HL-60 (cell line): ENCODE measurements around the gene VDR.

Experiments used
- DNase-seq, 2 experiments: peaks; one replicate each; pipeline ENCODE4 v3.0.0-alpha.2; 2010 to 2020; ENCODE audit warnings: low read depth in 1 of 2, low spot score in 1 of 2
- H3K27ac ChIP-seq: fragments of 250-450 bp; sonication (Bioruptor Pico); replicated peaks from 2 replicates; pipeline ENCODE4 v1.5.1; 2020; ENCODE audit warnings: mild to moderate bottlenecking, moderate library complexity
- H3K27me3 ChIP-seq: fragments of 250-450 bp; sonication (Bioruptor Pico); 2 replicates; pipeline ENCODE4 v1.5.1; 2021; ENCODE audit warnings: mild to moderate bottlenecking, moderate library complexity; ENCODE audit not compliant: insufficient read depth, poor library complexity, severe bottlenecking
- H3K4me3 ChIP-seq: replicated peaks from 2 replicates; pipeline ENCODE4 v1.5.1; 2011; ENCODE audit warnings: mild to moderate bottlenecking, control low read depth, low read length; ENCODE audit not compliant: insufficient read depth
- CTCF ChIP-seq: IDR thresholded peaks from one replicate; pipeline ENCODE4 v1.5.1; 2011; ENCODE audit warnings: low read length, control low read depth, inconsistent platforms; ENCODE audit not compliant: insufficient read depth
- GABPA ChIP-seq: IDR thresholded peaks from 2 replicates; pipeline ENCODE4 v1.6.1; 2012; ENCODE audit warnings: low read depth
- POLR2AphosphoS5 ChIP-seq: IDR thresholded peaks from 2 replicates; pipeline ENCODE4 v1.6.1; 2012; ENCODE audit warnings: low read depth
- SPI1 ChIP-seq: IDR thresholded peaks from 2 replicates; pipeline ENCODE4 v1.6.1; 2012; ENCODE audit warnings: low read depth, mild to moderate bottlenecking, borderline replicate concordance
- TF ChIP-seq, protein P1 (sequence below): IDR thresholded peaks from 2 replicates; pipeline ENCODE4 v1.6.1; 2012; ENCODE audit warnings: low read depth; ENCODE audit not compliant: insufficient replicate concordance

The VDR gene

DNA sequence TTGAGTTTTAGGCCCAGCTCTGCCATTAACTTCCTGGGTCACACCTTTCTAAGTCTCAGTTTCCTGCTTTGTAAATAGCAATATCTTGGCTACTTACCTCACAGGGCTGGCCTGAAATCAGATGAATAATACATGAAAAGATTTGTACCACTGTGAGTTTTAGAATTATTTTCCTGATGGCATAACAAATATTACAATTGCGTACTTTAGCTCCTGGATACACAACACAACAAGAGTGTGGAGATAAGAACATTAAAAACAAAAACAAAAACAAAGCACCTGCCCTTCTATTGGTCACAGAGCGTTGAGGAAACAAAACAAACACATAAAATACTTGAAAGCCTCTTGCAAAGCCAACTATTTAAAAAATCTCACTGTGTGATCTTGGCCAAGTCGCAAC is 80.2 kb downstream of the VDR start:
- no peak for TF ChIP-seq GABPA
- TF ChIP-seq, protein P1, sequence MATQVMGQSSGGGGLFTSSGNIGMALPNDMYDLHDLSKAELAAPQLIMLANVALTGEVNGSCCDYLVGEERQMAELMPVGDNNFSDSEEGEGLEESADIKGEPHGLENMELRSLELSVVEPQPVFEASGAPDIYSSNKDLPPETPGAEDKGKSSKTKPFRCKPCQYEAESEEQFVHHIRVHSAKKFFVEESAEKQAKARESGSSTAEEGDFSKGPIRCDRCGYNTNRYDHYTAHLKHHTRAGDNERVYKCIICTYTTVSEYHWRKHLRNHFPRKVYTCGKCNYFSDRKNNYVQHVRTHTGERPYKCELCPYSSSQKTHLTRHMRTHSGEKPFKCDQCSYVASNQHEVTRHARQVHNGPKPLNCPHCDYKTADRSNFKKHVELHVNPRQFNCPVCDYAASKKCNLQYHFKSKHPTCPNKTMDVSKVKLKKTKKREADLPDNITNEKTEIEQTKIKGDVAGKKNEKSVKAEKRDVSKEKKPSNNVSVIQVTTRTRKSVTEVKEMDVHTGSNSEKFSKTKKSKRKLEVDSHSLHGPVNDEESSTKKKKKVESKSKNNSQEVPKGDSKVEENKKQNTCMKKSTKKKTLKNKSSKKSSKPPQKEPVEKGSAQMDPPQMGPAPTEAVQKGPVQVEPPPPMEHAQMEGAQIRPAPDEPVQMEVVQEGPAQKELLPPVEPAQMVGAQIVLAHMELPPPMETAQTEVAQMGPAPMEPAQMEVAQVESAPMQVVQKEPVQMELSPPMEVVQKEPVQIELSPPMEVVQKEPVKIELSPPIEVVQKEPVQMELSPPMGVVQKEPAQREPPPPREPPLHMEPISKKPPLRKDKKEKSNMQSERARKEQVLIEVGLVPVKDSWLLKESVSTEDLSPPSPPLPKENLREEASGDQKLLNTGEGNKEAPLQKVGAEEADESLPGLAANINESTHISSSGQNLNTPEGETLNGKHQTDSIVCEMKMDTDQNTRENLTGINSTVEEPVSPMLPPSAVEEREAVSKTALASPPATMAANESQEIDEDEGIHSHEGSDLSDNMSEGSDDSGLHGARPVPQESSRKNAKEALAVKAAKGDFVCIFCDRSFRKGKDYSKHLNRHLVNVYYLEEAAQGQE = no peak
- no peak overlapping the region for H3K27ac ChIP-seq
- no peaks in the 10 kb centered on the region for H3K27me3 ChIP-seq
- no peak overlapping the region for H3K4me3 ChIP-seq
- DNase-seq = no peak

- DNase-seq = no peak
- no peak overlapping the region for H3K27ac ChIP-seq
- TF ChIP-seq SPI1 (no peak), POLR2AphosphoS5 (no peak)
- no peaks in the 10 kb centered on the region for H3K27me3 ChIP-seq
- H3K4me3 ChIP-seq = no peak overlapping the region
These were observed 80.6 kb downstream of the VDR start for GRCh38 chr12:47824198-47824597.

DNA sequence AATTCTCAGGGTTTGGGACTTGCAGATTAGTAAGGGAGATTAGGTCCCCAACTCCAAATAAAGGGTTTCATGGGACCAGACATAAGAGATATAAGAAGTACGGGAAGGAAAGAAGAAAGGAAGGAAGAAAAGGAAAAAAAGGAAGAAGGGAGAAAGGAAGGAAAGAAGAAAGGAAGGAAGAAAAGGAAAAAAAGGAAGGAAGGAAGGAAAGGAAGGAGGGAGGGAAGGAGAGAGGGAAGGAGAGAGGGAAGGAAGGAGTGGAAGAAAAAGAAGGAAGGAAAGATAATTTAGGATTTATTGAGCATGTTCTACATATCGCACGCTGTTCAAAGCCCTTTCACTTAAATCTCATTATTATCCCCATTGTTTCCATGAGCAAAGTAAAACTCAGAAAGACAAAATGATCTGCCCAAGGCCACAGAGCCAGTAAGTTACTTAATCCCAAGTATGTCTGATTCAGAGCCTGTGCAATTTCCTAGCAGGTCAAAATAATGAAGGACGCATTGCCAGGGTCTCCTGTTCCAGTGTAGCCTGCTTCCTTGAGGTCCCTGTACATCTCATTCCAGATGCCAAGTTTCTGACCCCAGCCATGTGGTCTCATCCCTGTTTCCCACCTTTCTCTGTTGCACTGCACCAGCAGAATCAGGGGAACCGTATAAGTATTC is 81.2 kb downstream of the VDR start:
- Histone ChIP-seq H3K27me3 (no peaks in the 10 kb centered on the region), H3K4me3 (no peak overlapping the region), H3K27ac (no peak overlapping the region)
- DNase-seq = no peak
- TF ChIP-seq, protein P1 = no peak
- TF ChIP-seq CTCF = no peak
- no peak for TF ChIP-seq POLR2AphosphoS5
- no peak for TF ChIP-seq SPI1
- TF ChIP-seq GABPA = no peak

- TF ChIP-seq, protein P1 = no peak
- TF ChIP-seq POLR2AphosphoS5 = no peak
- no peak for TF ChIP-seq GABPA
- no peak for TF ChIP-seq CTCF
- no peak for TF ChIP-seq SPI1
- Histone ChIP-seq H3K27ac (no peak overlapping the region), H3K27me3 (no peaks in the 10 kb centered on the region)
These were observed 81.9 kb downstream of the VDR start for GRCh38 chr12:47822863-47823262.

More at GRCh38 chr12:47822863-47823262, 81.9 kb downstream of the VDR start:
- no peak for DNase-seq
- no peak overlapping the region for H3K4me3 ChIP-seq
